HS-27A (cell line): Measurements from ENCODE around the gene ATG7.

Experiments
- DNase-seq: peaks from one replicate; pipeline ENCODE4 v3.0.0-alpha.2; 2012; ENCODE audit warnings: low read depth, missing footprints

Gene ATG7, protein sequence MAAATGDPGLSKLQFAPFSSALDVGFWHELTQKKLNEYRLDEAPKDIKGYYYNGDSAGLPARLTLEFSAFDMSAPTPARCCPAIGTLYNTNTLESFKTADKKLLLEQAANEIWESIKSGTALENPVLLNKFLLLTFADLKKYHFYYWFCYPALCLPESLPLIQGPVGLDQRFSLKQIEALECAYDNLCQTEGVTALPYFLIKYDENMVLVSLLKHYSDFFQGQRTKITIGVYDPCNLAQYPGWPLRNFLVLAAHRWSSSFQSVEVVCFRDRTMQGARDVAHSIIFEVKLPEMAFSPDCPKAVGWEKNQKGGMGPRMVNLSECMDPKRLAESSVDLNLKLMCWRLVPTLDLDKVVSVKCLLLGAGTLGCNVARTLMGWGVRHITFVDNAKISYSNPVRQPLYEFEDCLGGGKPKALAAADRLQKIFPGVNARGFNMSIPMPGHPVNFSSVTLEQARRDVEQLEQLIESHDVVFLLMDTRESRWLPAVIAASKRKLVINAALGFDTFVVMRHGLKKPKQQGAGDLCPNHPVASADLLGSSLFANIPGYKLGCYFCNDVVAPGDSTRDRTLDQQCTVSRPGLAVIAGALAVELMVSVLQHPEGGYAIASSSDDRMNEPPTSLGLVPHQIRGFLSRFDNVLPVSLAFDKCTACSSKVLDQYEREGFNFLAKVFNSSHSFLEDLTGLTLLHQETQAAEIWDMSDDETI

DNA sequence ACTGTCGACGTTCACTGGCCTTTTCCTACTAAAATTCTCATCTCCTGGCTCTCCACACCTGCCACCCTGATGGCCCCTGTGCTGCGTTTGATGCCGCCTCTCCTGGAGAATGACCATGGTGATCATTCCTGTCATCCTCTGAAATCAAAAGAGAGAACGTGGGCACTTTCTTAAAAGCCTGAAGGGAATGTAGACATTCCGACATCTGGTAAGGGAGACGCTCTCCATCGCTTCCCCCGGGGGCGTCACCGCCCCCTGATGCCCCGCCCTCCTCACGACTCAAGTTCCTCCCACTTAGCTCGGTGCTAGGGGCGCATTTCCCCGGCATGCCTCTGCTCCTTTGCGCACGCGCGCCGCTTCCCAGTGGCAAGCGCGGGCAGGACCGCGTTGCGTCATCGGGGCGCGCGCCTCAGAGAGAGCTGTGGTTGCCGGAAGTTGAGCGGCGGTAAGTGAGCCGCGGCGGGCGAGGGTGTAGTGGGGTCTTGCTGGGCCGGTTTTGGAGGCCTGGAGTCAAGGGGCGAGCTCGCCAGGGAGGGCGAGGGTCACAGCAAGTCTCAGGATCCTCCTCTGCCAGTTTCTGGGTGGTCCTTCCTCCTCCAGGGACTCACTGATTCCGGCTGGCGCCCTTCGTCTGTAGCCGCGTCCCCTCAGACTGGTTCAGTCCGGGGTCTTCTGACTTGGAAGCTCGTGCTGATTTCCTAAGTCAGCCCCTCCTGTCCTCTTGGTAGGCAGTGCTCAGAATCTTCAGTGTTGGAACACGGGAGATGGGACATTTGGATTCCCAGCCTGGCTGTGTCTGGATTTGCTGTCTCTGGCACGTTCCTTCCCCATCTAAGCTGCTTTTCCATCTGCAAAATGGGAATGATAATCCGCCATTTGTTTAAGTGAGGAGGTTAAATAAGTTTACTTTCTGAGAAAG, at the start of gene ATG7:
ATG7 (plus strand) TSS at position 412 of the 919 bp plus-strand sequence. CDS start 26,299 bp downstream, outside the sequence.
- peak; percentile 92 for DNase-seq

DNA sequence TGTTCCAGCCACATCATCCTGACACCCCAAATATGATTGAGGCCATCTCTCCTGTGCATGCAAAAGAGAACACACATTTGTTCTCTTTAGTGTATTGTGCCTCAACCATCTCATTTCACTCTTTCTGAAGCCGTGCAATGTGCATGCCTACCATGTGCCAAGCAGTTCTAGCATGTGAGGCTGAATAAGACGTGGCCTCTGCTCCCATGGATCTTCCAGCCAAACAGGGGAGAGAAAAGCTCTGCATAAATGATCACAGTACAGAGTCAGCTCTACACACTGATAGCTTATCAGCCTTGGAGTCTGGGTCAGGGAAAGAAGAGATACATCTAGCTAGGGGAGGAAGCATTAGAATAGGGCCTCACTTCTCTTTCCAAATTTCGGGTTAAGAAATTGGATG, 48.2 kb upstream of the ATG7 start:
- DNase-seq: no peak

DNA sequence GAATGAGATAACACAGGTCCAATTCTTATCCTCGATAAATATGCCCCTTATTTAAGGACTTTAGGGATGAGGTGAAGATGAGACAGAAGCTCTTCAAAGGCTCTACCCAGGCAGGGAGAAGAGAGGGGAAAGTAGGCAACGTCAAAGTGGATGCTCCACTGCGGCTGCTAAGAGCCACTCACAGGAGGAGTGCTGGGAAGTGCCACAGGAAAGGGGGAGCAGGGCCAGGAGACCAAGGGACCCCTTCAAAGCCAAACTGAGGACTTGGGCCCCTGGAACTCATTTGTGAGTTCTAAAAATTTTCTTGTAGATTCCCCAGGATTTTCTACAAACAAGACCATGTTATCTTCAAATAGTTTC, 47.3 kb upstream of the ATG7 start:
- no peak for DNase-seq

DNA sequence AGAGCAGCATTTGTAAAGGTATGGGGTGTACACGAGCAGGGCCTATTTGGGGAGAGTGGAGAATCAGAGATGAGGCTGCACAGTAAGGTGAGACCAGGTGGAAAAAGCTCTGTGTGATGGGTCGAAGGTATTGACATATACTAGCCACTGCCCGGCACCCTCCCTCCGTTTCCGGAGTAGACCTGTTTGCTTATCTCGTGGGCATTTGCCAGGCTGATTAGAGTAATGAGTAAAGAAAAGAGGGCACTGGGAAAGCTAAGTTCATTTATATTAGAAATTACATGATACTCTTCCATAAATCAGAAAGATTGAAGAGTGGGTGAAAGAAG, 46.2 kb upstream of the ATG7 start:
- DNase-seq: no peak

DNA sequence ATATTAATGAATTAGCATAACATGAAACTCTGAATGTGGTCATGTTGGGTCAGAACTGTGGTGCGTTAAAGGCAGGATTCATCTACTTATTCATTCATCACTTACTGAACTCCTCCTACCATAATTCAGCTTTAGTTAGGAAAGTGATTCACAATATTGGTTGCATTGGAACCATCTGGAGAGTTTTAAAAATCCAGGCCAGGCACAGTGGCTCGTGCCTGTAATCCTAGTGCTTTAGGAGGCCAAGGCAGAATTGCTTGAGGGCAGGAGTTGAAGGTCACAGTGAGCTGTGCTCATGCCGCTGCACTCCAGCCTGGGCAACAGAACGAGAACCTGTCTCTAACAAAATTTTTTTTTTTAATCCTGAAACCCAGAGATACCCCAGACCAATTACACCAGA, 44.2 kb upstream of the ATG7 start:
- no peak for DNase-seq

DNA sequence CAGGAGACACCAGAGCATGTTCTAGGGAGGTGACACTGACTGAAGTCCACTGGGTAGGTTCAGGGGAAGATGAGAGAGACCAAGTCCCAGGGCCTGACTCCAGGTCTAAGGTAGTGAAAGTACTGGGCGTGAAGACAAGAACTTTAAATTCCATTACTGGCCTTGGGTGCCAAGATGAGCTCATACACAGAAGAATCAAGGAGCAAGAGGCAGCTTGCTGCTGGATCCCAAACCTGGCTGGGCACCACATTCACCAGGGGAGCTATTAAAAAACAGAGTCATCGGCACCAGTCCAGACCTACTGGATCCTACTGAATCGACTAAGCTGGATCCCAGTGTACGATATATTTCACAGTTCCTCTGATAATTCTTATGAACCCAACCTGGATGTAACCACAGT, 42.1 kb upstream of the ATG7 start:
- DNase-seq: no peak

DNA sequence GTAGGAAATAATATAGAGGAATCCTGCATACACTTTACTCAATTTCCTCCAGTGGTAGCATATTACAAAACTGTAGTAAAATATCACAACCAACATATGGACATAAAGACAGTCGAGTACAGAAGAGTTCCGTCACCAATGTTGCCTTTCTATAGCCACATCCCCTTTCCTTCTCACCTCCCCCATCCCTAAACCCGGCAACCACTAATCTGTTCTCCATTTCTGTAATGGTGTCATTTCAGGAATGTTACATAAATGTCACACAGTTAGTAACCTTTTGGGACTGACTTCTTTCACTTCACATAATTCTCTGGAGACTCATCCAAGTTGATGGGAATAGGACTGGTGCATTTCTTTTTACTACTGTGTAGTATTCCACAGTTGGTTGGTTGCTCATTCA, 41.4 kb upstream of the ATG7 start:
- no peak for DNase-seq

DNA sequence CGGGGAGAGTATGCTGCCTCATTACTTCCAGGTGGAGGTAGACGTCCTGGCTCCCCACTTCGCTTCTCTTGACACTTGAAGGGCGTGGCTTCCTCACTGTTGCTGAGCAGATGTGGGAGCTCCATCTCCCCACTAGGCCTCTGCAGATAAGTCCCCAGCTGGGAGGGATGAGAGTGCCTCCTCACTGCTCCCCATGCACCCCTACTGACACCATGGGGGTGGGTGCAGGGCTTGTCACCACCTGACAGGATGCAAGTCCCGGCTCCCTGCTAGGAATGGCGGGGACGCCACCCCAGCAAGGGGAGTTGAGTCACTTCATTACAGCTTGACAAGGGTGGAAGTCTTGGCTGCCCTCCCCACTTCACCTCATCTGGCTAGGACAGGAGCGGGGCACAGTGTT, 36.8 kb upstream of the ATG7 start:
- DNase-seq: no peak

DNA sequence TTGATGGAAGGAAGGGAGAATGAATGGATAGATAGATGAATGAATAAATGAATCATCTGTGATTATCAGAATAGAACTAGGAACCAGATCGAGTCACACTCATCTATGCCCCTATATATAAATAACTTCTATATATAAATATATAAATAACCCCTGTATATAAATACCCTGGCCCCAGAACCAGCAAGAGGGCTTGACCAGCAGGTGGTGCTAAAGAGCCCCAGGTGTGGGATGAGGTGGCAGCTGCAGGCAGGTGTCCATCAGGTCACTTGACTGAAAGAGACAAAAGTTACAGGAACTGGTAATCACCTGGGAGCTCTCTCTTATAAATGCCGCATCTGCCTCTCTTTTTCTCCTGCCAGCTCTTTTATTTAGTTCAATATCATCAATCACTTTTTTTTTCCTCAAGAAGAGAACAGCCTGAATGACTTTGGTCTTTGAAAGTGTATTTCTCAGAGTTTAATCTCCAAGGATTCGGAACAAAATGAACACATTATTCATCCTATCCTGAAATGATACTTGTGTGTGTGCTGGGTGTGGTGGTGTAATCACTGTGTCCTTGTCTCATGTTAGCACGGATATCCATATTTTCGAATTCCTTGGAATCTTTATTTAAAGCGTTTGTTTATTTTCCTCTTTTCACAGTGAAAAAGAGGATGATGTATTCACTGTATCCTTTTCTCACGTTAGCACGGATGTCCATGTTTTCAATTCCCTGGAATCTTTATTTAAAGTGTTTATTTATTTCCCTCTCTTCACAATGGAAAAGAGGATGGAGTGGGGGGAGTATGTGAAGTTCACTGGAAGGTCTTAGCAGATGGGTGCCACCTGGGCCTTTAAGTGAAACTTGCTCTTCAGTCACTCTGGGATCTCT, 35.4 kb upstream of the ATG7 start:
- DNase-seq: no peak

DNA sequence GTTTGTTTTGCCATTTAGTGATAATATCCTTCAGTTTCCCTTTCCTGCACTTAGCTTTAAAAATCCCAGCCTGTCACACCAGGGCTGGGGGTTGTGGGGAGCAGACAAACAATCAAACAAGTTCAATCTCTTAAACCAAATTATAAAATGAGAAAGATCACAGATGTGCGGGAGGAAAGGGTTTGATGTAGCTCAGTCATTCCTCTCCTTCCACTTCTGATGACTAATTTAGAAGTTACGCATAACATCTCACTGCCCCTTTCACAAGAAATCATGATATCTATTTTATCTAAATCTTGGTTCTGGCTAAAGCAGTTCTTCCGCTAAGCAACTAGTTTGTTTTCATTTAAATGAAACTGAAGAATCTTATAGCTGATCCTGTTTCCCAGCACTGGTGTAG, 34.1 kb upstream of the ATG7 start:
- peak; percentile 83 for DNase-seq

DNA sequence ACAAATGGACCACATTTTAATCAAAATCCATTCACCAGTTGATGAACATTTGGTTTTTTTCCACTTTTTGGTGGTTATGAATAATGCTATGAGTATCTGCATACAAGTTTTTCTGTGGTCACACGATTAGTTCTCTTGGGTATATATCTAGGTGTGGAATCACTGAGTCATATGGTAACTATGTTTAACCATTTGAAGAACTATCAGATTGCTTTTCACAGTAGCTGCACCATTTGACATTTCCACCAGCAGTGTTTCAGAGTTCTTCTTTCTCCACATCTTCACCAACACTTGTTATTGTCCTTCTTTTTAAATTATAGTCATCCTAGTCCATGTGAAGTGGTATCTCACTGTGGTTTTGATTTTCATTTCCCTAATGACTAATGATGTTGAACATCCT, 33.3 kb upstream of the ATG7 start:
- DNase-seq: peak; percentile 95

DNA sequence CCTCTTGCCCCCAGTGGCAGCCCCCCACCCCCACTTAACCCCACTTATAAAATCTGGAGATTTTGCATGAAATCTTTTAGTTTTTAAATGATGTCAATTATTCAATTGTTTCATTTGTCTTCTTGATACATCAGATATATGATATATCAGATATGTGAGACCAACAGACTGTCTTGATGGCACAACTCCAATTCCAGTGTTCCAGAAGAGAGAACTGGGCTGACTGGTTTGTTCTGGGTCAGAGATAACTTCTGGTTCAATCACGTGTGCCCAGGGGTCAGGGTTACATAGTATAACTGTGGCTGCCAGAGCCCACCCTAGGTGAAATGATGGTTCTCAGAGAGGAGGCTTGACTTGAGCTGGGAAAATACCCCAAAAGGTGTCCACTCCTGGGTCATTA, 32.4 kb upstream of the ATG7 start:
- DNase-seq: no peak

DNA sequence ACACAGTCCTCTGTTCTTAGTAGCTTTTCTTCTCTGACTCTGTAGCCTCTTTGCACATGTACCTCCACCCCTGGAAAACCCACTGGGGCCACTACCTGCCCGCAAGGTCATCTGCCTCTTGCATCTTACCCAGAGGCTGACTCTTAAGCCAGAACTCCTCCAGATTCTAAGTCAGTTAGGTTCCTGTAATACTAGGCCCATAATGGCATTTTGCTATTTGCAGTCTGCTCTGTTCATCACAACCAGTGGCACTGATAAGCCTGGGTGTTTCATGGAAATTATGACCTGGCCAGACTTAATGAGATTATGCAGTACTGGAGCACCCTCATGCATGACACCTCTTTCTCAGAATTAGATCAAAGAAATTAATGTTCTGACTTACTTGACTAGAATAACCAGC, 31.7 kb upstream of the ATG7 start:
- DNase-seq: no peak

DNA sequence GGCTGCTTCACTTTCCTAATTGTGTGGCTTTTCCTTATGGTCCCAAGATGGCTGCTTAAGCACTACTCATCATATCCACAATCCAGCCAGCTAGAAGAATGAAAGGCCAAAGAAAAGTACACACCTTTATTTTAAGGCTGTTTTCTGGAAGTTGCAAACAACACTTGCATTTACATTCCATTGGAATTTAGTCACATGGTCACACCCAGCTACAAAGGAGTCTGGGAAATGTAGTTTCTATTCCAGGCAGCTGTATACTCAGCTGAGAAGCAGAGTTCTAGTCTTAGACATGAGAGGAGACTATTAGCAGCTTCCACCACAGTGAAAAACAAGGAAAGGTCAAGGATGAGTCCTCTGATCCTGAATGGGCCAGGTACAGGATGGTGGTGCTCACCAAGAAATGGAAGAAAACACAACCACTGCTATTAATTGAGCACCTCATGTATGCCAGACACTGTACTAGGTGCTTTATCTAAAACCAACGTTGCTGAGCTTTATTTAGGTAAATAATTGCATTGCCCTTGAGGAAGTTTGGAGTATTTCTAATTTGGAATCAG, 28.0 kb upstream of the ATG7 start:
- no peak for DNase-seq

DNA sequence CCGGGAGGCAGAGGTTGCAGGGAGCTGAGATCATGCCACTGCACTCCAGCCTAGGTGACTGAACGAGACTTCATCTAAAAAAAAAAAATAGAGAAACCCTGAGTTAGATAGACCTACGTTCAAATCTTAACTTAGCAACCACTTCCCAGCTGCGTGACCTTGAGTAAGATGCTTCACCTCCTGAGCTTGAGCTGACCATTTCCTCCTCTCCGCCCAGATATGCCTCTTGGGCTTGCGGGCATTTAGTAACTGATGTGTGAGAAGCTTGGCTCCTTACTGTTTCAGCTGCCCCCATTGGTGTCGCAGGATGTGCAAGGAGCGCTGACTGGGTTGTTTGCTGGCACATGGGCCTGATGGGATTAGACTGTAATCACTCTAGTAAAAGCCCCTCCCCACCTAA, 26.9 kb upstream of the ATG7 start:
- no peak for DNase-seq

DNA sequence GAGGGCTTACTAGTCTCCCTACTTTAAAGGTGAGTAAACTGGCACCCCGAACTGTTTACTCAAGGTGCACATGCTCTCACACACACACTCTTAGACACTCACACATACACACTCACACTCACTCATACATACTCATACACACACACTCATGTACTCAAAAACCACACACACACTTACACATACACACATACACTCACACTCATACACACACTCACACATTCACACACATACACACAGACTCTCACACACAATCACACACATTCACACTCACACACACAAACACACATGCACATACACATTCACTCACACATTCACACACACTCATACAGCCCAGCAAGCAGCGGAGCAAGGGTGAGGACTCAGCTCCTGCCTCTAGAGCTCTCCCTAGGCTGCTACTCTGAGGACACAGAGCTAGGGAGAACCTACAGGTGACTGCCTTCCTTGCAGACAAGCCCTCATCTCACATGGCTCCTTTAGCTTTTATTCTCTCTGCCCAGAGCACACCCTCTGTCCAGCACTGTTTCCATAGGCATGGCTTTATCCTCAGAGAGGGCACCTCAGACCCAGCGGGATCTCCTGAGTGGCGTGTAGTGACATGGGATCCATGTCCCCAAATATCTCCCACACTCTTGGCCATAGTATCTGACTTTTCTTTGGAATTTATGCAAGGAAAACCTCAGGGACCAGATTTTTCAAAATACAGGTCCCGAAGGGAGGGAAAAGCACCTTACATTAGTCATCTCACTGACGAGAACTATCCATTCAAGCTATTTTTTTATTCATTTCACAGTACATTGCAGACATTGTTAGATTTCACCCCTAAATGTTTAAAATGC, 26.2 kb upstream of the ATG7 start:
- DNase-seq: no peak

DNA sequence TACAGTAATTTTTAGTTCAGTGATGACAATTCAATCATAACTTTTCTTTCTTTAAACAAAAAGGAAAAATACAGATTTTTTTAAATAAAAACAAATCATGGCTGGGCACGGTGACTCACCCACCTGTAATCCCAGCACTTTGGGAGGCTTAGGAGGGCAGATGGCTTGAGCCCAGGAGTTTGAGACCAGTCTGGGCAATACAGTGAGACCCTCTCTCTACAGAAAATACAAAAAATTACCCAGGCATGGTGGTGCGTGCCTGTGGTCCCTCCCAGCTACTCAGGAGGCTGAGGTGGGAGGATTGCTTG, 25.6 kb upstream of the ATG7 start:
- no peak for DNase-seq

DNA sequence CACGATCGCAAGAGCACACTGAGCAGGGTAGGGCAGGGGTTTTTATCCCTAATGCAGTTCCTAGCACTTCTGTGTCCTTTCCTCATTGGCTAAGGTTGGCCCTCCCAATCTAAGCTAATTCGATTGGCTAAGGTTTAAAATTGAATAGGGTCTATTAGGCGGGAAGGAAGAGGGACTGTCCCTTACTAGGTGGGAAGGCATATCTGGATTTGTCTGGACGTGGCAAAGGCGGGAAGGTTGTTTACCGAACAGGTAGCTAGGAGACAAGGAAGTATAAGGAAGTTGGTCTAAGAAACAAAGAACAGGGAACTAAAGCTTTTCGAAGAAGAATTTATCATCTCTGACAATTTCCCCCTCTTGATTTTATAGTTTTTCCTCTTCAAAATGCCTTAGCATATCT, 24.8 kb upstream of the ATG7 start:
- no peak for DNase-seq

DNA sequence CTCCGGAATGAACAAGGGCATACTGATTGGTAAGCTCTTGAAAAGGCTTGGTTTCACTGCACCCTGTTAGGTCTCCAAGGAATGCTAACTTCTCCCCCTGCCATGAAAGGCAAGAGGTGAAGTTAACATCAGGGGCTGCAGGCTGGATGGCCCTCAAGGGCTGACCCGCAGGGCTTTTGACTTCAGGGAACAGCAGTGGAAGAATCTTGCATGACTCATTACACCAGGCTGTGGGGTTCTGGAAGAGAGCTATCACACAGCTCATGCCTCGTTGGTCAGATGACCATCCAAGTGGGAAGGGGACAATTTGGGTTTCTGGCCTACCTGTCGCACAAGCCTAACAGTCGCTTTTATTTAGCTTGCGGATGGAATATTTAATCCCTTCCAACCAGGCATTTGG, 23.6 kb upstream of the ATG7 start:
- DNase-seq: no peak

DNA sequence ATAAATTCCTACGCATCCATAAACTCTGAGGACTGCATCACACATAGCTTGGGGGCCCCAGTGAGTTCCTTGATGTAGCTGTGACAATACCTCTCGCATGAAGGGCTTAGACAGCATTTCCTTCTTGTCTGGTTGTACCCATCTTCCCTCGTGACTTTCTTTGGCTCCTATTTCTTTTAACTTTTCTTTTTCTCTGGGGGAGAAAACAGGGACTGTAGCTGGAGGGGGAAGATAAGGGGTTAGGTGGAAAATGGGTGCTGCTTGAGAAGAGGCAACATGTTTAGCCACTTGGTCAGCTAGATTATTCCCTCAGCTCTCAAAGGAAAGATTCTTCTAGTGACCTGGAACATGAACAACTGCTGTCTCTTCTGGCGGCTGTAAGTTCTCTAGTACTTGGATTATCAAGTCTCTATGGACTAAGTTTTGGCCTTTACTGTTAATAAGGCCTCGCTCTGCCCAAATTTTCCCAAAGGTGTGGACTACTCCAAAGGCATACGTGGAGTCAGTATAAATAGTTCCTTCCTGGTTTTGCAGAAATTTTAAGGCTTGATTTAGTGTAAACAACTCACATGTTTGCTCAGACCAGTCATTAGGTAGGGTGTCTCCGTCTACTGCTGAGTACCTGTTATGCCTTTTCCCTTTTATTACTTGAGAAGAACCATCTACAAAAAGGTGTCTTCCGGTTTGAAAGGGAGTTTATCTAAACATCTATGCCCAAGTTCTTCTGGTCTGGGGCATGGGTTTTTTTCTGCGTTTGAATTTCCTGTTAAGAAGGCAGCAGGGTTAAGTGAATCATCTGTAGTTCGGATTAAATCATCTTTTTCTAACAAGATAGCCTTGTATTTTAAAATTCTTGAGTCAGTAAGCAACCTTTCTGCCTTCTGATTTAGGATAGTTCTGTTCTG, 21.0 kb upstream of the ATG7 start:
- DNase-seq: no peak
